HL-60/S4 (cell line): ENCODE results near the gene PKD2L2.
"Not testable (repeated sequence)": the region's sequence is repeated elsewhere in the genome, so short reads cannot be mapped to it uniquely, and the experiment has no call there.

Experiments
- in situ Hi-C: fragments of 300-500 bp; cut with MboI; formaldehyde crosslinking; loops from 2 replicates; pipeline ENCODE4 v1.14.3; 2022; ENCODE audit warnings: low sequenced_read_pairs

The PKD2L2 gene

DNA sequence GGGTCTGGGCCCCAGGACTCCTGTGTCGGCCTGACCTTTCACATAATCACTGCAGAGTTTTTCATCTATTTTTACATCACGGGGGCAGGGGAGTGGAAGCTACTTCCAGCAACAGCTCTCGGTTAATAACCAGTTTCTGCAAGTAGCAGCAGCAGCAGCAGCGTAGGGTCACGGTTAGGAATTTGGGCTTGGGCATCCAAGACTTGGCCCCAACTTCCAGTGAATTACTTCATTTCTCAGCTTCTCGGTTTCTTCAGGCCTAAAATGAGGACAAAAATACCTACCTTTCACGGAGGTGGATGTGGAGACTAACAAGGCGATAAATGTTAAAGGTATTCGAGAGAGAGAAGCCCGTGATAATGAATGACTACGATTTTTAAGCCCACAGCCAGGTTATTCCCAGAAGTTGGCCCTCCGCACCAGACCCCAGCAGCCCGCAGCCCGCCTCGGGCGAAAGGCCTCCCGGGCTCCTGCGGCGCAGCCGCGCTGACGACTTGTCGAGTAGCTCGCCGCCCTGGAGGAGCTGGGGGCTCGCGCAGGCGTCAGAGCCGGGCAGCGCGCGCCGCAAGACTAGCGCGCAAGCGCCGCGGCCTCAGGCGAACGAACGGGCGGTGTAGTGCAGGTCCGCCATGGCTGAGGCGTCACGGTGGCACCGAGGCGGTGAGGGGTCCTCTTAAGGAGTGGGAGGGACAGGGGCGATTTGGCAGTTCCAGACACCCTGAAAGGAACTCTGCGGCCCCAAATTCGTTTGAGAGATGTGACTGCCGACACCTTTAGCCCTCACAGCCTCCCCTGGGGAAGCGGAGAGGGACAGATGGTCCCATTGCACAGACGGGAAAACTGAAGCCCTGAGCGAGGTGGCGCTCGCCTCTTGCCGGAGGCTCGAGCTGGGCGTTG, at the start of gene PKD2L2:
Gene PKD2L2, plus strand, starts transcription at position 595 of the 897 bp plus-strand sequence. Its CDS starts 35 bp downstream, at position 630.
- in situ Hi-C loops, result no loop called here

GRCh38 chr5:137842296-137842695, 47.0 kb upstream of the PKD2L2 start:
- in situ Hi-C loops, result no loop called here

GRCh38 chr5:137843676-137844299, 45.5 kb upstream of the PKD2L2 start:
- in situ Hi-C loops, result no loop called here

DNA sequence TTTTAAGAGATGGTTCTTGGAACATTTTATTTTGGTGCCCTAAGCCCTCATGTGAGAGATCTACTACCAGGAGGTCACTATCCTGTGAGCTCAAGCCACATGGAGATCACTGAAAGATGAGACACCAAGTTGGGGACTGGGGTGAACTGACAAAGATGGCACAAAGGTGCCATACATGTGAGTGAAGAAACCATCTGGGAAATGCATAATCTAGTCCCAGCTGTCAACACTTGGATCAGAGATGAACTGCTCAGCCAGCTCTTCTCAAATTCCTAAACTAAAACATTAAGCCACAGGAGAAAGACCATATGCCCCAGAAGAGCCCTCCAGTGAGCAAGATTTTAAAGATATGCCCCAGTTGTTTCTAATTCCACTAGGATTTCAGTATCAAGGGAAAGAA, 43.8 kb upstream of the PKD2L2 start:
- in situ Hi-C loops, result no loop called here

GRCh38 chr5:137847687-137848086, 41.6 kb upstream of the PKD2L2 start:
- in situ Hi-C loops, result no loop called here

DNA sequence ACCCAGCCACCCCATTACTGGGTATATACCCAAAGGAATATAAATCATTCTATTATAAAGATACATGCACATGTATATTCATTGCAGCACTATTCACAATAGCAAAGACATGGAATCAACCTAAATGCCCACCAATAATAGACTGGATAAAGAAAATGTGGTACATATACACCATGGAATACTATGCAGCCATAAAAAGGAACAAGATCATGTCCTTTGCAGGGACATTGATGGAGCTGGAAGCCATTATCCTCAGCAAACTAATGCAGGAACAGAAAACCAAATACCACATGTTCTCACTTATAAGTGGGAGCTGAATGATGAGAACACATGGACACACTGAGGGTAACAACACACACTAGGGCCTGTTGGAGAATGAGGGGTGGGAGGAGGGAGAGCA, 36.1 kb upstream of the PKD2L2 start:
- in situ Hi-C loops, result not testable (repeated sequence)

DNA sequence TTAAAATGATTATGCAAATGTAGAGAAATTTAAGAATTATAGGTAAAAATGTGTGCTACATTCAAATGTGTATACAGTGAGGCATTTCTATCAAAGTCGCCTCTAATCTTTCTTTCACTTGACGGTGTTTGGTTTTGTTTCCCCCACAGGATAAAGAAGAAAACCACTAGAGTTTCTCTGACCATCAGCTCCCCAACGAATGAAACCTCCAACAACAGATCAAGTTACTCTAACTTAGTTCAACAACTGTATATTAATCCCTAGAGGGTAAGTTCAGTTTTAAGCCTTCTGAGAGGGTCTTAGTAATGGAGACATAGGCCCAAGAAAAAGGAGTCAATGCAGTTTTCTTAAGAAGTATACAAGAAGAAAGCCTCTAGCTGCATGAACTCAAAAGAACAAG, 33.1 kb upstream of the PKD2L2 start:
- in situ Hi-C loops, result no loop called here

DNA sequence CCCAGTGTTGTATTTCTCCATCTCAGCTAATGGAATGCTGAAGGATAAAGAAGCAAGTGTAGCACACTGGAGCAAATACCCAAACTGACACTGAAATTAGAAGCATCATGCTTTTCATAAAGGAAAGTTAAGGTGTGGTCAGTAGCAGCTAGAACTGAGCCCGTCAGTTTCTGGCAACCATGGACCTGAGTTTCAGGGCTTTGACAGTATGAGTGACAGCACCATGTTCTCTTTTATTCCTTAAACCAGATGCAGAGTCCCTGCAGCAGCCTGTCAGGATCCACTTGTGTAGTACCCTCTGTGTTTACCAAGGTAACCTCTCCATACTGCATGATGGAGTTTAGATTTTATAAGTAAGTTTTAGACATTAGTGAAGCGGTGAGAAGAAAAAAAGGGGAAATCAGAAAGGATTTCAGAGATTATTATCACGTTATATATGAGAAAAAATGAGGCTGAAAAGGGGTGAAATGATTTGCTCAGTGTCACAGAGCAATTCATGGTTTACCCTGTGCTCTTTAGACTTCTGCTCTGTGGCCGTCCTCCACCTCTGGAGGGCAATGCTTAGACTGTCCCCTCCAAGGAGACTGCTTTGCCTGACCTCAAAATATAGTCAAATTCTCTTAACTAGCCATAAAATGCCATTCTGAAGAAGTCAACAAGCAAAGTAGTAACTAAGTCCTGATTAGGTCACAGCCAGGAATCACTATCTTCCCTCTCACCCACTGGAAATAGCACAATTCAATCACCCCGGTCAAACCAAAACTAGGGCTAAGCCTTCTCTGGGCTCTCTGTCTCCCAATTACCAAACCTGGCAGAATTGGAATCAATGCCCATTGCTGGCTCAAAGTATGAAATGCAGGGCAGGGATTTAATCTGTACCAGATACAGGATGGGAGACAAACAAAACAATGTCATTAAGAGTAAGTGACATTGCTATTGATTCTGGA, 32.1 kb upstream of the PKD2L2 start:
- in situ Hi-C loops, result no loop called here

DNA sequence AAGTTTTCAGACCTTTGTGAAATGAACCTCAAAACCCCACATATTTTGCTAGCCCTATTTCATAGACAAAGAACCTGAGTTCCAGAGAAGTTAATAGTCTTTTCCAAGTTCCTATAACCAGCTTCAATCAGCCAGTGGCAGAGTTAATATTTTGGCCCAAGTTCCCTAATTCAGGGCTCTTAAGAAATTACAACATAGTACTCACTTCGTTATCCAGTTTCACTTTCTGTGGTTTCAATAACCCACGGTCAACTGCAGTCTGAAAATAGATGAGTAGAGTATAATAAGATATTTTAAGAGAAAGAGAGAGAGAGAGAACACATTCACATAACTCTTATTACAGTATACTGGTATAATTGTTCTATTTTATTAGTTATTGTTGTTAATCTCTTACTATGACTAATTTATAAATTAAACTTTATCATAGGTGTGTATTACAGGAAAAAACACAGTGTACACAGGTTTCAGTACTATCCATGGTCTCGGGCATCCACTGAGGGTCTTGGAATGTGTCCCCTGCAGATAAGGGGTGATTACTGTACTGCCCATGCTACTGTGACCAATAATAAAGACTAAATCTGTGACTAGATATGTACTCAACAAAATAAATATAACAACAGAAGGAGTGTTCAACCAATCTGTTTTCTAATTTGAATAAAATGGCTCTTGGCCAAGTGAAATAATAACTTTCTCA, 30.9 kb upstream of the PKD2L2 start:
- in situ Hi-C loops, result no loop called here

- in situ Hi-C loops, result no loop called here
Observed at GRCh38 chr5:137858954-137859353, 30.3 kb upstream of the PKD2L2 start.

GRCh38 chr5:137862251-137862650, 27.0 kb upstream of the PKD2L2 start:
- in situ Hi-C loops, result no loop called here

DNA sequence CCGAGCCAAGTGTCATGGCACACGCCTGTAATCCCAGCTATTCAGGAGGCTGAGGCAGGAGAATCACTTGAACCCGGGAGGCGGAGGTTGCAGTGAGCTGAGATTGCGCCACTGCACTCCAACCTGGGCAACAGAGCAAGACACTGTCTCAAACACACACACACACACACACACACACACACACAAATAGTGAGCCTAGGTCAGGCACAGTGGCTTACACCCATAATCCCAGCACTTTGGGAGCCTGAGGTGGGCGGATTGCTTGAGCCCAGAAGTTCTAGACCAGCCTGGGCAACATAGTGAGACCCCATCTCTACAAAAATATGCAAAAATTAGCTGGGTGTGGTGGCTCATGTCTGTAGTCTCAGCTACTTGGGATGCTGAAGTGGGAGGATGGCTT, 25.6 kb upstream of the PKD2L2 start:
- in situ Hi-C loops, result not testable (repeated sequence)

GRCh38 chr5:137866541-137867388, 22.5 kb upstream of the PKD2L2 start:
- in situ Hi-C loops, result no loop called here

- in situ Hi-C loops, result no loop called here
Observed at GRCh38 chr5:137867664-137868063, 21.6 kb upstream of the PKD2L2 start, which contains the start of gene MYOT. TSS of gene MYOT (plus strand) at chr5:137867860. CDS start at chr5:137870652, 2,792 bp downstream.

GRCh38 chr5:137870647-137871339, 18.5 kb upstream of the PKD2L2 start:
- in situ Hi-C loops, result no loop called here

- in situ Hi-C loops, result no loop called here
Observed at GRCh38 chr5:137871571-137871970, 17.7 kb upstream of the PKD2L2 start.

- in situ Hi-C loops, result no loop called here
Observed at GRCh38 chr5:137872466-137872865, 16.8 kb upstream of the PKD2L2 start.

DNA sequence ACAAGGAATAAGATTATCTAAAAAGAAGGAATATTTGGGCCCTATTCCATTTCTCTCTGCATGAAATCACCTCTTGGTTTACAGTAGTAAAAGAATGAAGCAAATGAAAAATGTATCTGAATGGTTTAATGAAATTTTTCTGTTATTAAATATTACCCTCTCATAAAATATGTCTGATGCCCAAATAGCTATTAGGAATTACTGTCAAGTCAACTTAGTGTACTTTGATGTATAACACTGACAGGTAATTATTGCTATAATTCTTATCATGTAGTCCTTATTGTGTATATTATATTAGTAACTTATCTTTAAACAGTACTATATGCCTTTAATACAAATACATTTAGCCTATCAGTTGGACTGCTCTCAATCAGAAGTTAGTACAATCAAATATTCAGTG, 13.2 kb upstream of the PKD2L2 start:
- in situ Hi-C loops, result no loop called here

DNA sequence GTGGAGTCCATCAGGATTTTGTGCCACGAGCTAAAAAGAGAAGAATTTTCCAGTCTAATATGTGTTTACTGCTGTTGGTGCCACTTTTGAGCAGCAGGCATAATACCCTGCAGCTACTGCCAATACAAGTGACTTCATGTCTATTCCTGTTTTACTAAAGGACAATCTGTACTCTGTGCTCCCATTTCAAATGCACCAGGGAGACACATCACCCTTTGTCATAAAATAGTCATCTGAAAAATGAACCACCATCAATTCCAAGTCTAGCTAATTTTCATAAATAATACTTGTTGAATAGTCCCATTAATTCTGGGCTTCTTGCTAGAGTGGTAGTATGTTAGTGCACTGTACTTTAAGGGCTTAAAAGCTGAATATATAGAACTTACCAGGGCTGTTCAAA, 8.9 kb upstream of the PKD2L2 start:
- in situ Hi-C loops, result no loop called here
